ENCODE measurements around the gene GPR183. TPM values are rescaled to one million over a fixed set of nuclear protein-coding genes. Genes with fewer than 3 reads are reported as not detected.

GPR183 gene
- total RNA-seq, 2 donors from 2014 or later: 19.6 to 24.5 TPM

GRCh38 chr13:99316657-99317256 is 9.6 kb upstream of the GPR183 start:
- no peak for ATAC-seq (ENCODE audit: insufficient number of reproducible peaks, low FRiP score, low read depth)

DNA sequence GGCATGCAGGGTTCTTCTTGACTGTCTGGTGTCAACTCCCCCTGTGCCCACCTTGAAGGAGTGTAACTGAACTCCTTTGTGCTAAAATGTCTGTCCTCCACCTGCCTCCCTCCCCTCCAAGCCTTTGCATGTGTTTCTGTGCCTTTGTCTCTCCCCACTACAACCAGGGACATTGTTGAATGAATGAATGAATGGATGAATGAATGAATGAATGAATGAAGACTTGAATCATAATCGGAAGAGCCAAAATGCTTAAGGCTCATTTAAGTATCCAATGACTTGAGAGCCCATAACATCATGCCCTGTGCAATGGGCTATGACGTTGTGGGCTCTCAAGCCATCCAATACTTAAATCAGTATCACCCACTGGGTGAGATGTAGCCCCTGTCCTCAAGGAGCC is 9.0 kb upstream of the GPR183 start:
- TF ChIP-seq, protein P1, sequence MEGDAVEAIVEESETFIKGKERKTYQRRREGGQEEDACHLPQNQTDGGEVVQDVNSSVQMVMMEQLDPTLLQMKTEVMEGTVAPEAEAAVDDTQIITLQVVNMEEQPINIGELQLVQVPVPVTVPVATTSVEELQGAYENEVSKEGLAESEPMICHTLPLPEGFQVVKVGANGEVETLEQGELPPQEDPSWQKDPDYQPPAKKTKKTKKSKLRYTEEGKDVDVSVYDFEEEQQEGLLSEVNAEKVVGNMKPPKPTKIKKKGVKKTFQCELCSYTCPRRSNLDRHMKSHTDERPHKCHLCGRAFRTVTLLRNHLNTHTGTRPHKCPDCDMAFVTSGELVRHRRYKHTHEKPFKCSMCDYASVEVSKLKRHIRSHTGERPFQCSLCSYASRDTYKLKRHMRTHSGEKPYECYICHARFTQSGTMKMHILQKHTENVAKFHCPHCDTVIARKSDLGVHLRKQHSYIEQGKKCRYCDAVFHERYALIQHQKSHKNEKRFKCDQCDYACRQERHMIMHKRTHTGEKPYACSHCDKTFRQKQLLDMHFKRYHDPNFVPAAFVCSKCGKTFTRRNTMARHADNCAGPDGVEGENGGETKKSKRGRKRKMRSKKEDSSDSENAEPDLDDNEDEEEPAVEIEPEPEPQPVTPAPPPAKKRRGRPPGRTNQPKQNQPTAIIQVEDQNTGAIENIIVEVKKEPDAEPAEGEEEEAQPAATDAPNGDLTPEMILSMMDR (IDR thresholded peaks at IDR 0.05): no peak
- no peak for ATAC-seq (ENCODE audit: insufficient number of reproducible peaks, low FRiP score, low read depth)
- no peak overlapping the region for H3K27ac ChIP-seq
- no peaks in the 10 kb centered on the region for H3K9me3 ChIP-seq
- no peaks in the 10 kb centered on the region for H3K36me3 ChIP-seq
- H3K4me3 ChIP-seq: no peak overlapping the region
- no peaks in the 10 kb centered on the region for H3K27me3 ChIP-seq (replicated peaks; ENCODE audit: insufficient read depth)
- no peak for DNase-seq (ENCODE audit: low spot score)
- peaks cover 18 to 19% of the 10 kb centered on the region in 2 donors for H3K4me1 ChIP-seq (ENCODE audit: control insufficient read depth in 1 of 2, low read depth in 2 of 2)

More at GRCh38 chr13:99316657-99317256, 9.6 kb upstream of the GPR183 start:
- H3K27ac ChIP-seq: no peak overlapping the region
- no peak overlapping the region for H3K4me3 ChIP-seq
- H3K4me1 ChIP-seq (ENCODE audit: control insufficient read depth in 1 of 2, low read depth in 2 of 2): peaks cover 23 to 24% of the 10 kb centered on the region in 2 donors
- no peak for DNase-seq (ENCODE audit: low spot score)
- no peaks in the 10 kb centered on the region for H3K36me3 ChIP-seq
- TF ChIP-seq, protein P1 (IDR thresholded peaks at IDR 0.05): no peak
- no peaks in the 10 kb centered on the region for H3K9me3 ChIP-seq
- H3K27me3 ChIP-seq (replicated peaks; ENCODE audit: insufficient read depth): no peaks in the 10 kb centered on the region

- TF ChIP-seq, protein P1 (IDR thresholded peaks at IDR 0.05): no peak
- no peaks in the 10 kb centered on the region for H3K36me3 ChIP-seq
- ATAC-seq (ENCODE audit: insufficient number of reproducible peaks, low FRiP score, low read depth) (no peak), DNase-seq (ENCODE audit: low spot score) (no peak)
- no peak overlapping the region for H3K27ac ChIP-seq
- no peaks in the 10 kb centered on the region for H3K9me3 ChIP-seq
- no peak overlapping the region for H3K4me3 ChIP-seq
- H3K4me1 ChIP-seq (ENCODE audit: control insufficient read depth in 1 of 2, low read depth in 2 of 2): peaks cover 9 to 10% of the 10 kb centered on the region in 2 donors
- no peaks in the 10 kb centered on the region for H3K27me3 ChIP-seq (replicated peaks; ENCODE audit: insufficient read depth)
Observed at GRCh38 chr13:99315186-99315585, 8.0 kb upstream of the GPR183 start.

DNA sequence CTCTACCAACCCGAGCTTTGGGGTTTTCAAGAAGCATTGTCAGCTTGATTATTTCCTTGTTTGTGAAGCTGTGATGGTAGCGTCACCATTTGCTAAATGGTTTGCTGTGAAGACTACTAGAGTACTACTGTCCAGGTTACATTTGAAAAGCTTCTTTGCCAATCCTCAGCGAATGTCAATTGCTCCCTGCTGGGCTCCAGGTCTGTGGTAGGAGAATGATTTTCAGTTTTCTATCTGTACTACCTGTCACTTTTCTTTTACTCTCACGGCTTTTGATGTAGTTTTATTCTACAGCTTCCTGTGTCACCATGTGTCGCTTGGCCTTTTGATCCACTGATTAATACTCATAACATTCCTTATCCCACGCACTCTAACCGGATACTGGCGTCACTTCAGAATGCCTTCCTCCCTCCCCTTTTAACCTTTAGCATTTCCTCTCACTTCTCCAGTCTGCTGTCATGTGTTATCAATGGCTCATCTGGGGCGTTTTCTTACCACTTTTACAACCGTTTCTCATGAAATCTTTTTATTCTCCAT is 7.5 kb upstream of the GPR183 start:
- Histone ChIP-seq H3K9me3 (no peaks in the 10 kb centered on the region), H3K27ac (no peak overlapping the region), H3K4me1 (ENCODE audit: control insufficient read depth in 1 of 2, low read depth in 2 of 2) (peaks cover 5 to 7% of the 10 kb centered on the region in 2 donors), H3K27me3 (replicated peaks; ENCODE audit: insufficient read depth) (no peaks in the 10 kb centered on the region), H3K4me3 (no peak overlapping the region), H3K36me3 (no peaks in the 10 kb centered on the region)
- TF ChIP-seq, protein P1 (IDR thresholded peaks at IDR 0.05): no peak
- no peak for DNase-seq (ENCODE audit: low spot score)
- no peak for ATAC-seq (ENCODE audit: insufficient number of reproducible peaks, low FRiP score, low read depth)

DNA sequence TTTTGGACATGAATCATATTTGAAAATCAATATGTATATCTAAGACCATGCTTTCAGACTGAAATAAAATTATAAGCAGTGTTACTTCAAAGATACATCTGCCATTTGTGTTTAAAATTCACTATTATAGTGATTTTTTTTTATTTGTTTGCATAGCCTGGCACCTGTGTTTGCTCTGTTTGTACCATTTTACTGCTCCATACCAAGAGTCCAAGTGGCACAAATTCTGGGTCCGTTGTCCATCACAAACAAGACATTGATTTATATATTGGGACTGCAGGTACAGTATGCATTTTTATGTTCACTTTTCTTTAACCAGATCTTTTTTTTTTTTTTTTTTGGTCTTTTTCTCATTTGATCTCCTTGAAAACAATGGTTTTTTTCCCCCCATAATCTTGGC is 6.7 kb upstream of the GPR183 start:
- no peak for ATAC-seq (ENCODE audit: insufficient number of reproducible peaks, low FRiP score, low read depth)
- no peaks in the 10 kb centered on the region for H3K9me3 ChIP-seq
- no peak overlapping the region for H3K27ac ChIP-seq
- H3K36me3 ChIP-seq: no peaks in the 10 kb centered on the region
- H3K4me3 ChIP-seq: no peak overlapping the region
- H3K27me3 ChIP-seq (replicated peaks; ENCODE audit: insufficient read depth): no peaks in the 10 kb centered on the region
- no peak for DNase-seq (ENCODE audit: low spot score)
- TF ChIP-seq, protein P1 (IDR thresholded peaks at IDR 0.05): no peak
- H3K4me1 ChIP-seq (ENCODE audit: control insufficient read depth in 1 of 2, low read depth in 2 of 2): peaks cover 4 to 6% of the 10 kb centered on the region in 2 donors

Data from thoracic aorta (tissue), 2 donors.